SK-N-SH (cell line): ENCODE measurements around the gene TMEM117.

Experiments
- CTCF ChIP-seq: fragments of 200-600 bp; sonication (generic); IDR thresholded peaks from 2 replicates; pipeline ENCODE4 v1.6.1; 2017; ENCODE audit warnings: antibody characterized with exemption, mild to moderate bottlenecking, moderate library complexity
- FOSL2 ChIP-seq: IDR thresholded peaks from 2 replicates; pipeline ENCODE4 v1.4.0; 2012; ENCODE audit warnings: low read depth, mild to moderate bottlenecking, moderate library complexity, borderline replicate concordance
- FOXJ3 ChIP-seq: sonication (generic); formaldehyde crosslinking; IDR thresholded peaks from 2 replicates; pipeline ENCODE4 v1.5.1; 2020; ENCODE audit warnings: mild to moderate bottlenecking, missing genetic modification reagents
- FOXM1 ChIP-seq: IDR thresholded peaks from 2 replicates; pipeline ENCODE4 v1.4.0; 2012; ENCODE audit warnings: low read depth, mild to moderate bottlenecking
- SMC3 ChIP-seq: IDR thresholded peaks from 2 replicates; pipeline ENCODE4 v1.6.1; 2012; ENCODE audit warnings: low read depth, low read length, improper control_type of control experiment

GRCh38 chr12:44088647-44089046 is 252.8 kb downstream of the TMEM117 start:
- TF ChIP-seq FOSL2 (no peak), FOXM1 (no peak), CTCF (no peak), FOXJ3 (CRISPR knock-in tag) (no peak), SMC3 (no peak)
